Non-pigmented ciliary epithelial cell (primary cell): ENCODE data around the gene GATB.

Experiments
- DNase-seq: peaks from one replicate; pipeline ENCODE4 v3.0.0-alpha.2; 2010; ENCODE audit warnings: low read depth

Gene GATB, protein sequence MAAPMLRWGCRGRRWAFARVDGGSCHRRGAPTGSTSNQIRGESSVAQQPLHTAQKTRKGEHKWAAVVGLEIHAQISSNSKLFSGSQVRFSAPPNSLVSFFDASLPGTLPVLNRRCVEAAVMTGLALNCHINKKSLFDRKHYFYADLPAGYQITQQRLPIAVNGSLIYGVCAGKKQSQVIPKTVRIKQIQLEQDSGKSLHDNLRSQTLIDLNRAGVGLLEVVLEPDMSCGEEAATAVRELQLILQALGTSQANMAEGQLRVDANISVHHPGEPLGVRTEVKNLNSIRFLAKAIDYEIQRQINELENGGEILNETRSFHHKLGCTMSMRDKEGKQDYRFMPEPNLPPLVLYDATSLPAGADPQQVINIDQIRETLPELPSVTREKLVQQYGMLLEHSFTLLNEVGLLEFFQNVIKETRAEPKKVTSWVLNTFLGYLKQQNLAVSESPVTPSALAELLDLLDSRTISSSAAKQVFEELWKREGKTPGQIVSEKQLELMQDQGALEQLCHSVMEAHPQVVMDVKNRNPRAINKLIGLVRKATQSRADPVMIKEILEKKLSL

DNA sequence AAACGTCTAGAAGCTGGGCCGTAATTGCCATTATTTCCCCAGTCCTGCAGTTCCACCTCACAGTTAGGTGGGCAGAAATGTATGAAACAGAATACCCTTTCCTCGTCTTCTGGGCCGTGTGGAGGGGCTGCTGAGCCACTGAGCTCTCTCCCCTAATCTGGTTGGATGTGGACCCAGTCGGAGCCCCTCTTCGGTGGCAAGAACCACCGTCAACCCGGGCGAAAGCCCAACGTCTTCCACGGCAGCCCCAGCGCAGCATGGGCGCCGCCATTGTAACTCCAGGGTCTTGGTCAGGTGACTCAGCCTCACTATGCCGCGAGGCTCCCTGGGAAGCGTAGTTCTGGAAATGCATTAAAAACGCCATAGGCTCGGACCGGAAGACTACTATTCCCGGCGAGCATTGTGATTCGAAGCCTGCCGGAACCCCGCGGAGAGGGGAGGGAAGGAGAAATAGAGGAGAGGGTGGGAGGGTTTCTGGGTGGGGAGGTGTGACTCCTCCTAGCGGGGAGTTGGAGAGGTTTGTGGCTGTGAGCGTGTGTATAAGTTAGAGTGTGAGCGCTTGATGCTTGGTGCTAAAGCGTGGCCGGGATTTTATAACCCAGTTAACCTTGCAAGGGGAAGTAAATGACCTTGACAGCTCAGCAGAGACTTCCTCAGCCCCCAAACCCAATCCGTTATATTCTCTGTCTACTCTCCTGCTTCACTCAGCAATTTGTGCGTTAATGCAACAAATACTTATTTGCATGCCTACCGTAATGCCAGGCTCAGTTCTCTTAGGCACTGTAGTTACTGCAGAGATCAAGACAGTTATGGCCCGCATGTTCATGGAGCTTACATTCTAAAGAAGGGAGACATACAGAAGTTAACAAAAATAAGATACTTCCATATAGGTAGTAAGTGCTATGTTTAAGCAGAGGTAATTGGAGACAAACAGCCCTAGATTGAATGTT lies at the start of gene GATB:
Gene GATB (minus strand): TSS at position 296 of the 950 bp plus-strand sequence. CDS start 25 bp downstream, at position 271.
- peak; percentile 89 for DNase-seq

DNA sequence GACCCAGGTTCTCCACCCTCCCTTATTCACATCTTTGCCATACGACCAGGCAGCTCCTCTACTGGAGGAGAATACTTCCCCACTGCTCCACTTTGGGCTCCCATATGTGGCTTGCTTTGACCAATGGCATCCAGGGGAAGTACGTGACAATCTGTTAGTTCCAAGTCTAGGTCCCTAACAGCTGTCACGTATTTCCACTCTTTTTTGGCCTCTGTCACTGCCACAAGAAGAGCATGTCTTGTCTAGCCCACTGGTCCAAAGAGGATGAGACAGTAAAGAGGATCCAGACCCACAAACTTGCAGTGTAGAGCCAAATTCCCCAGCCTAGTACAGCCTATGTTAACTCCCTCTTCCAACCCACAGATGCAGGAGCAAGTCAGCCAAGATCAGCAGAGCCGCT lies 49.7 kb upstream of the GATB start:
- DNase-seq, result no peak

DNA sequence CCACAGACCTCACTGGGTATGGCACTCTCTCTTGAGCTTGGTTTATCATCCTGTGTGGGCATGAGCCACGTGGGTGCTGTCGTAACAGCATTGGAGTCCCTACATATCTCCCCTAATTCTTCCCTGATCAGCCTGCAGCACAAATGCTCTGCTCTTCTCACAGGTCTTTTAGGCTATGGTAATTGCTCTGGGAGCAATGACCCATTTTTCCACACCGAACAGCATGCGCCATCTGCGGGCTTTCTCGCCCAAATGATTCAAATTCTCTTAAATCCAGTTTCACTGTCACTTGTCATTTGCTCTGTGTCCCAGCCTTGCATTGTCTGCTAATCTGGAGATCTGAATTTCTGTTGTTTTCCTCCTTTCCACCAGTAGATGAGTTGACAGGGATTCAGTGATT lies 48.9 kb upstream of the GATB start:
- no peak for DNase-seq

DNA sequence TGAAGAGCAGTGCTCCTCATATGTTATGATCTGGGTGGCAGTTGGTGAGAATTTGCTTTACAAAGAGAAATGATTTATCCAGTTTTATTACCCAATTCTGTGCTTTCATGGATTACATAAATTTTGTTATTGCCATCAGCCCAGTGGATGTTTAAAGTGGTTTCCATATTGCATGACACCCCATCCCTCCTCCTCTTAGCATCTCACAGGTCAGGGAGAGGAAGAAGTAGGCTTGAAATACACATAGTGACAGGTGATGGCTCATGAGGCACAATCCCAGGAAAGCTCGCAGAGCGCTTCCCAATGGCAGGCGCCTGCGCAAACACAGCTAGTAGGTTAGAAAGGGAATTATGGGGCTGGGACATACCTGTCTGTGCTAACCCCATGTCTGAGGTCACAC lies 47.7 kb upstream of the GATB start:
- DNase-seq, result no peak

DNA sequence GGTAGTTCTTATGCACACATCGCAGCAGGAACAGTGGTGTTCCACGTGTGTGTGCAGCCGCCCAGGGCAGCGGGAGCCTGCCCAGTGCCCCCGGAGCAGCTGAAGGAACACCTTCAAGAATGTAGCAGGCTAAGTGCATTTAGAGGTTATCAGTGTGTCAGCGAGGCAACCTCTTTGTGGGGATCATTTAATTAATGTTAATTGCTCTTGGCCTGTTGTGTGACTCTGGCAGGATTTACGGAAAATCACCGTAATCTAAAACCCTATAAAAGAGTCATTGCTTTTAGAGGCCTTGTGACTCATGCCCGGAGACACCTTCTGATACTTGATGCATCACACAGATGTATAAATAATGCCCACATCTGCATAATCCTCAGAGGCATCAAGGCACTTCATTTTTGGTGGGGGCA lies 47.3 kb upstream of the GATB start:
- DNase-seq, result no peak

DNA sequence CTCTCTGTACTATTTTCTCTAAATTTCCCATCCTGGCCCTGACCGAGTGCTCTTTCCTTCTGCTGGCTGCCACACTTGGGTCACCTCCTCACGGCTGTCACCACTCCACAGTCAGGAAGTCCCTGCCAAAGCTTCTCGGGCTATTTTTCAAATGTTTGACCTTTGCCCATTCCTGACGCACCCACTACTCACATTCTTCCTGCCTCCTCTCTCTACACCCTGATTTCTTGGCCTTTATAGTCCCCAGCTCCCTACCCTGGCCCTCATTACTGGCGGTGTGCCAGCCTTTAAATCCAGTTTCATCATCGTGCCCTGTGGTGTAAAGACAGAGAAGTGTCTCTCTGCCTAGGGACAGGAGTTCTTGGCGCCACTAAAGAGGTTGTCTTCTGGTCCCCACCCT lies 46.4 kb upstream of the GATB start:
- DNase-seq, result no peak

DNA sequence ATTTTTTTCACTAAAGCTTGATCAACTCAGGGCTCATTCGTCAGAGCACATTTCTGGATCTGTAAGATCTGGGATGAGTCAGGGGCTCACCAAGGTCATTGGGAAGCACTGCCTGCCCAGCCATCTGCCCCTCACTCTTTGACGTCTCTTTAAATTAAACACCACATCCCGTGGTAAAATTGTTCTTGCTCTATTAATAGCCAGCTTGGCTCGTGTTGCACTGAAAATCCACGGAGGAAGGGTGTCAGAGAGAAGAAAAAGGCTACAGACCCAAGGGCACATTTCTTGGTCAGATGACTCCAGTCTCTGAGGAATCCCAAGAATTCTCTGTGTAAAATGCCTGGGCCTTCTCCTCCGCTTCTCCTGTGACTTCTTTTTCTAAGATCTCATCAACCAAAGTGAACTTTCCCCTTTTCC lies 45.7 kb upstream of the GATB start:
- DNase-seq, result peak; percentile 58

DNA sequence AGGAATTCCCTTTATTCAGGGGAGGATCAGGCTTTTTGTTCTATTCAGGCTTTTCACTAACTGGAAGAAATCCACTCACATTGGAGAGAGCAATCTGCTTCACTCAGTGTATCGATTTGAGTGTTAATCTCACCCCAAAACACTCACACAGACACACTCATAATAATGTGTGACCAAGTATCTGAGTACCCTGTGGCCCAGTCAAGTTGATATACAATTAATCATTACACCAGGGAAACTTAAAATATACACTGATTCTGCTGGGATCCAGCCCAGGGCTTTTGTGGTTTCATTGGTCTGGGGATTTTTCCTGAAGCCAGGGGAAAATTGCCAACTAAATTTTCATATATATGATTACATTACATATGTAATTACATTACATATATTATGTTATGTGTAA lies 44.0 kb upstream of the GATB start:
- DNase-seq, result no peak

DNA sequence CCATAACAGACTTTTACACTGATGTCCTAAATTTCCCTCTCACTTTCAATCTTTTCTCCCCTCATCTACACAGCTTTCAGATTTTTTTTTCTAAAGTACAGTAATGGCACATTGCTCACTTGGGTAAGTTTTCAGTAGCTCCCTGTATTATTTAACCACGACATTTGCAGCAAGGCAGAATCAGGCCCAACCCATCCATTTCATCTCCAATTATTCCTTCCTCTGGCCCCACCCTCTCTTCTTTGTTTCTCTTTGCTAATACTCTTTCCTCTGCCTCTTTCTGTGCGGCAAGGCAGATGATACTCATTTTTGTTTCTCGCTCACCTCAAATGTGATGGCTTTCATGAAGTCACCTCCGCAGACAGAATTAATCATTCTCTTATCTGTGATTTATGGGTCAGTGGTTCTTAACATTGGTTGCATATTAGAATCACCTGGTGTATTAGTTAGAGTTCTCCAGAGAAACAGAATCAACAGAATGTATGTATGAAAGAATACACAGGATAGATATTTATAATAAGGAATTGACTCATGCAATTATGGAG lies 43.4 kb upstream of the GATB start:
- DNase-seq, result no peak

DNA sequence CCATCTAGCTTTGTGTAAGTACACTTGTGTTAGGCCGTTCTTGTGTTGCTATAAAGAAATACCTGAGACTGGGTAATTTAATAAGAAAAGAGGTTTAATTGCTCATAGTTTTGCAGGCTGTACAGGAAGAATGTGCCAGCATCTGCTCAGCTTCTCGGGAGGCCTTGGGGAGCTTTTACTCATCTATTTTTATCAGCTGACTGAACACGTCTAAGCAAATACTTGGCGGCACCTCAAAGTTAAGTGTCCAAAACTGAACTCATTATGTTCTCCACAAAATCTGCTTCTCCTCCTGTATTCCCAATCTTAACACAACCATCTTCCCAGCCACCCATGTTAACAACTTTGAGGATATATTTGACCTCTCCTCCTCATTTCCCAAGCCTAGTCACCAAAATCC lies 42.4 kb upstream of the GATB start:
- DNase-seq, result no peak

DNA sequence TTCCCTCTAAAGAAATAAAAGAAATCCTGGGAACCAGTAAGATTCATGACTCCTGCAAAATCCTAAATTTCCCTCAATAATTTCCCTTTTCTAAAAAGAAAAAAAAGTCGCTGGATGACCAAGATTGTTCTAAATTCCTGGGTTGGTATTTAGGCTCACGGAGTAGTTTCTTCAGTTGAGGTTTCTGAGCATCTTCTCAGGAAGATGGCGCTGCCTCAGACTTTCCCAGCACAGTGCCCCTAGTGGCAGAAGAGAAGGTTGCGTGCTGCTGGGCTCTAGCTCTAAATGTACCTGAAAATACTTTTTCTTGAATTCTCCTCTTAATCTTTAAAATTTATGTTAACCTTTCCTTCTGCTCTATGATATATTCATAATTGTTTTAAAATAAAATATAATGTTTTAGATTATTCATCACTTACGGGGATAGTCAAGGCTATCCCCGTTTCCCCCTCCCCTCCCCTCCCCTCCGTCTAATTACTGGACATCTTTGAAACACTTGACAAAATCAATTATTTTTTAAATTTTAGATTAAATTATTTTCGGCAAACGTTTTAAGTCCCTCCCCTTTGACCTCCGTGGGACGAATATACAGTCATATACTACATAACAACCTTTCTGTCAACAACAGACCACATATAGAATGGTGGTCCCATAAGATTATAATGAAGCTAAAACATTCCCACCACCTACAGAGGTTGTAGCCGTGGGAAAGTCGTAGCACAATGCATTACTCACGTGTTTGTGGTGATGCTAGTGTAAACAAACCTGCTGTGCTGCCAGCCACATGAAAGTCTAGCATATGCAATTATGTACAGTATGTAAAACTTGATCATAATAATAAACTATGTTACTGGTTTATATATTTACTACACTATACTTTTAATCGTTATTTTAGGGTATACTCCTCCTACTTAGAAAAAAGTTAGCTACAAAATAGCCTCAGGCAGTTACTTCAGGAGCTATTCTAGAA lies 41.0 kb upstream of the GATB start:
- no peak for DNase-seq

DNA sequence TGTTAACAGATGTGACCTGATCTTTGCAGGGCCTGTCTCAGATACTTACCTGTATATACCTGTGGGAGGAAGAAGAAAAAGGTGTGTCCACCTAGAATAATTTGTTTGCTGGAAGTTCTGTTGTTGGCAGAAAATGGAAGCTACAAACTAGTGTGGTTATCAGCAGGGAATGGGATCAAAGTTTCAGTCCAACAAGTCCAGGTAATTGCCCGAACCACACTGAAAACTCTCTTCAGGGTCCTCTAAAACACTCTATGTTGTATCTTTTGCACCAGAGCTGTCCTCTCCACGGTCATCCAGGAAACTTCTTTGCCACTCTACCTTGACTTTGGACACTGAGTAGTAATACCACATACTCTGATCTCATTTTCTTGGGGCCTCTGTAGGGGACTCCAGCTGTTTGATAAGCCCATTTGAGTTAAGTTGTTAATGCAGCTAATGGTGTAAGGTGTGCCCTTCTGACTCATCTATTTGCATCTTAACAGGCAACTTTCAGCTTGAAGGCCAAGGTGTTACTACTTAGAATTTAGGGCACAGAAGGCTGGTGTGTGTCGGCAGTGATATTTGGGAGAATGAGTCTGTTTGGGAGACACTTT lies 38.7 kb upstream of the GATB start:
- DNase-seq, result no peak

DNA sequence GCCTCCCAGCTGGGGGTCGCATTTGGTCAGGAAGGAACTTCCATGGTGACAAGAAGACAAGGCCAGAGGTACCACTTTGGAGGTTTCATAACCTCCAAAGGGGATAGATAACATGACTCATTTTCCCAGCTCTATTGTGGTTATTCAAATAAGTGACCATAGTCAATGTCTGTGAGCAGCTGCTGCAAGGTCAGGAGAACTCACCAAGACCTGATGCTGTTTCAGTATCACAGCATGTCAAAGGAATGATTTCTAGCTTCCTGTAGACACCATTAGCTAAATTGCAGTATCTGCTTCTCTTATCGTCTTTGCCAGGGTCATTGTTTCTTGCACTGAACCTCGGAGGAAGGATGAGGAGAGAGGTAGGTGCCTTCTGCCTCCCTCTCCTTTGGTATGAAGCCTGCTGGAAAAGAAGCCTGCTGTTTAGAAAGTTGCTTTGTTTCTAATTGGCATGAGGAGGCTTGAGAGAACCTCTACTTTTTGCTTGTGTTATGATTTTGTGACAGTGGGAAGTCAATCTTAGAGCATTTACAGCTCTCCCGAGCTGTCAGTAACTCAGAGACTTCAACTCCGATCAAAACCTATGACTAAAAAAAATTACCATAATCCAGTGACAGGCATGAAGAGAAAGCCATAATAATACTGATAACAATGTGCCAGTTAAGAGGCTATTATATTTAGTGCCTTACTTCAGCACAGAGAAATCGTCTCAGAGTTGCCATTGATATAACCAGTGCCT lies 38.0 kb upstream of the GATB start:
- no peak for DNase-seq

DNA sequence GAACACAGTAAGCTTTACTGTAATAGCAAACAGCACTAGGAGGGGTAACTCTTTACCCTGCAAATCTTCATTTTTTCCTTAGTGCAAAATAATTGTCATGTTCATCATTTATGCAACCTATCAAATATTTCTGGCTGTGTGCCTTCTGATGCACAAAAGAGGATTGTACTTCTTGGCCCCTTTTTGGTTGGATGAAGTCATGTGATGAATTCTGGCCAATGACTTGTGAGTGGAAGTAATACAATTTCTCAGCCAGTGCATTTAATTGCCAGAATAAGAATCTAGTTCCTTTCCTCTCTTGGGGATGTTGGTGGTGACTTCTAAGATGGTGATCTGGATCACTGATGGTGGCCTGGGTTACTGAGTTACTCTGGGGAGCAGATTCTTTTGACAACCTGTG lies 37.0 kb upstream of the GATB start:
- no peak for DNase-seq

DNA sequence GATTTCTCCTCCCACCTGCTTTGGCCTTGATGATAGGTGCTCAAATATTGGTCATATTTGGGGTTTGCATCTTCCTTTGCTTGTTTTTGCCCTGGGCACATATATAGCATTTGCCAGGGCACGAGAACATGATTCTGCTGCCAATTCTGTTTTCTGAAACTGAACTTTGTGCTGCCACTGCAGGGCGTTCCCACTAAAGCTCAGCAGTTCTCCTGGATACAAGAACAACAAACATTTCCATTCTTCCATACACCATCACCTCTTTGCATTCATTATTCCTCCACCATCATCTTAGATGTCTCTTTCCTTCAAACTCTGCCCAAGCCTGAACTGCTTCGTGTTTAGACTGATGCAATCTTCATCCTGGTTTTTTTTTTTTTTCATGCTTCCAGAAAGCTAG lies 36.3 kb upstream of the GATB start:
- DNase-seq, result no peak

DNA sequence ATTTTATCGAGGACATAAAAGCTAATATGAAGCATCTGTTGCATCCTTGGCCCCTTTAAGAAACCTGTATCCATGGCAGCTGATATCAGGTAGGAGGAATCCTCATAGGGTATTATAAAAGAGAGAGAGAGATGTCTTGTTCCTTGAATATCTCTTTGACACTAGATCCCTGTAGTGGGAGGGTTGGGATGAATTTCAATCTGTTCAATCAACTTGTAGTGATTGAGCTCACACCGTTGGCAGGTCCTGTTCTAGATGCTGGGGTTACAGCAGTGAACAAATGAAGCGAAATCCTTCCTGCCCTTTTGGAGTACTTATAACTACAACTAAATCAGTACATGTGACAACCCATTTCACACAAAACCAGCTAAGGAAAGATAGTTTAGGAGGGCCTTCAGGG lies 35.3 kb upstream of the GATB start:
- no peak for DNase-seq

DNA sequence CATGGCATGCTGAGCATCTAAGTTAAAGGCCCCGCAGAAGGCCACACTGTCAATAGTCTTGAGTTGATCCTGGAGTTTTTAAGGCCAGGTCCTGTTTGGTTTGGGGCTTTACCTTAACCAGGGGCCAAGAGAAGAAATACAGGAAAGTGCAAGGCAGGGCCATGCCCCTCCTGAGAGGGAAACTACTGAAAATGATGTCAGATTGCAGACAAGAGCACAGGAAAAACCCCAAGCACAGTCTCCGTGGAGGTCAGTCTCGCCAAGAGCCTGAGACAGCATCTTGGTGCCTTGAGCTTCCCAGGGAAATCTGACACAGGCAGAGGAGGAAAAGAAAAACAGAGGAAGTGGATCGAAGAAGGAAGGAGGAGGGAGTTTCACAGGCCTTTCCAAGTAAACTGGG lies 32.2 kb upstream of the GATB start:
- DNase-seq, result no peak

DNA sequence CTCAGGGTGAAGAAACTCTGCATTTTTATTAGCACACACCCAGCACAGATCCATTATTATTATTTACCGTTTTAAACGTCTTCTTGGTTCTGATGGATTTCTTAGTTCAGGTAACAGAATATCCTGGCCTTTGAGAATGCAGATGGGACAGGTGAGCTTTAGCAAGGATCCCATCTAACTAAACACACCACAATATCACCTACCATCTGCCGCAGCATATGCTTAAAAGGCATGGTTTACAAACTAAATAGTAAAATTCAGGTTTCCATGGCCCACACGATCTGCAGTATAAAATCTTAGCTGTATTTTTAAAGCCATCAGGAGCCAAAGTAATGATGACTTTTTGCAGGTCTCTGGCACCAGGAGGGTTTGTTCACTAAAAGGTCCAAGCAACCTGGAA lies 31.7 kb upstream of the GATB start:
- no peak for DNase-seq

DNA sequence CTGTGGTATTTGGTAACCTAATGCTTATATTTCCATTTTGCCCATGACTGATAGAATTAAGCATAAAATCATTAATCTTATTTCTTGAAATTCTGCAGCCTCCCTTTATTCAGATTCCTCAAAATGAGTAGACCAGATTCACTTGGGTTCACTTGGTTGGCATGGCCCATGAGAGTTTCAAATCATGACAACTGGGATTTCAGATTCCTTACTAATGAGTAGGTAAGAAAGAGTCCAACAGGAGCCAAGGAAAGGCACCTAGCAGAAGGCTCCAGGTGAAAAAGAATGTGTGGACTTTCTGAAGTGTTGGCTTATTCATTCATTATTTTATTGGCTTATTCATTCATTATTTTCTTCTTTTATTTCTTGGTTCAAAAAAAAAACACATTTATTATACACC lies 27.2 kb upstream of the GATB start:
- DNase-seq, result no peak

DNA sequence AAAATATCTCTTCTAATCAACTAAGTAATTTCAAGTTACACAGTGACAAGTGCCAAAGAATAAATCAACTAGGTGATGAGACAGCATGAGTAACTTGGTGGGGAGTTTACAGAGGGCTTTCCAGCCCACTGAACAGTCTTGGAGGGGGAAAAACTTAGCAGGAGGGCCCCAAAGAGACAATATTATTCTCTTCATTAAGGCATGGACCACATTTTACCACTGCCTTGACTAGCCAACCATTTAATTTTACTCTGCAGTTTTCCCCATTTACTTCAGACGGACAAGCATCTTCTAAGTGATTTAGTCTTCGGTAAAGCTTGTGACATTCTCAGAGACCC lies 25.3 kb upstream of the GATB start:
- DNase-seq, result no peak
